ENCODE results near the gene CREB1.

DNA sequence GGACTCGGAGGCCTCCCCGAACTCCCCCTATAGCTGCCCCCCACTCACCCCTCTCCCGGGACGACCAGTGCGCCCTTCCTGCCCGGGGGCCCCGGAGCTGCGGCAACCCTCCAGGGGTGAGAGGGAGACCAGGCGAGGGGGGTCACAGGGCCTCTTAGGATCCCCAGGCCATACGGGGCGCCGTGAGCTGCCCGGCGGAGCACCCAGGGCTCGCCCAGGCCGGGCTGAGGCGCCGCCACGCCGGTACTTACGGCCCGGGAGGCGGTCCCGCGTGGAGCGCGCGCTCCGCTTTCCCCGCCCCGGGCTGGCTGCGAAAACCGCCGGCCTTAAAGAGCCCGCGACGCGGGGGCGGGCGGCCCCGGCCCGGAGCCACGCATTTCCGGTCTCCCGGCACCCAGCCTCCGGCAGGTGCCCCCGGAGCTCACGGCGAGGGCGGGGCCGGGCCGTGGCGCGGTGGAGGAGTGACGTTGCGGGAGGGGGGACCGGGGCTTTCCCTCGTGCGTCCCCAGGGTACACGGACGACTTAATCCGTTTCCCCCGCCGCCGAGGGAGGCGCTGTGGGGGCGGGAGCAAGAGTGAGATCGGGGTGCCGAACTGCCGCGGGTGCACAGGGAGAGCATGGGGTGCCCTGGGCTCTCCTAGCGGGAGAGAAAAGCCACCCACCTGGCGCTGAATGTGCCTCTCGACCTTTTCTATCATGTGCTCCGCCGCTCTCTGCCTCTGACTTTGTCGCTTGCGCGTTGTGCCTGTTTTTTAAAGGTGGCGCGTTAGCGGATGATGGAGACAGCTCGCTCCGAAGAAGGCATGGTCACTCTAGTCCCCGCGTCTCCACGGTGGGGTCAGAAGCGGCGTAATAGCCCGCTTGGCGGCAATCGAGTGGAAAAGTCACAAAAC is 95.5 kb downstream of the CREB1 start, which contains the start of gene METTL21A:
- TF ChIP-seq, protein P1, sequence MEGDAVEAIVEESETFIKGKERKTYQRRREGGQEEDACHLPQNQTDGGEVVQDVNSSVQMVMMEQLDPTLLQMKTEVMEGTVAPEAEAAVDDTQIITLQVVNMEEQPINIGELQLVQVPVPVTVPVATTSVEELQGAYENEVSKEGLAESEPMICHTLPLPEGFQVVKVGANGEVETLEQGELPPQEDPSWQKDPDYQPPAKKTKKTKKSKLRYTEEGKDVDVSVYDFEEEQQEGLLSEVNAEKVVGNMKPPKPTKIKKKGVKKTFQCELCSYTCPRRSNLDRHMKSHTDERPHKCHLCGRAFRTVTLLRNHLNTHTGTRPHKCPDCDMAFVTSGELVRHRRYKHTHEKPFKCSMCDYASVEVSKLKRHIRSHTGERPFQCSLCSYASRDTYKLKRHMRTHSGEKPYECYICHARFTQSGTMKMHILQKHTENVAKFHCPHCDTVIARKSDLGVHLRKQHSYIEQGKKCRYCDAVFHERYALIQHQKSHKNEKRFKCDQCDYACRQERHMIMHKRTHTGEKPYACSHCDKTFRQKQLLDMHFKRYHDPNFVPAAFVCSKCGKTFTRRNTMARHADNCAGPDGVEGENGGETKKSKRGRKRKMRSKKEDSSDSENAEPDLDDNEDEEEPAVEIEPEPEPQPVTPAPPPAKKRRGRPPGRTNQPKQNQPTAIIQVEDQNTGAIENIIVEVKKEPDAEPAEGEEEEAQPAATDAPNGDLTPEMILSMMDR (IDR thresholded peaks at IDR 0.05; ENCODE audit: insufficient read depth, low read length) = peak; percentile 31
- peak; percentile 92 for TF ChIP-seq POLR2AphosphoS5 (IDR thresholded peaks at IDR 0.05; ENCODE audit: low read depth)
